Ovary (tissue), 3 donors: Measurements from ENCODE around the gene ADARB2.

Source experiments
- EP300 ChIP-seq: sonication (generic); formaldehyde crosslinking; IDR thresholded peaks from one replicate; pipeline ENCODE4 v1.6.1; 2017; ENCODE audit warnings: antibody characterized with exemption
- POLR2A ChIP-seq: fragments of 450-650 bp; IDR thresholded peaks from one replicate; pipeline ENCODE4 v1.6.1; 2017; ENCODE audit warnings: antibody characterized with exemption, mild to moderate bottlenecking, moderate library complexity
- TF ChIP-seq, protein P1 (sequence below), 3 donors: fragments of 450-650 bp in 2 of 3; fragments of 200-600 bp in 1 of 3; IDR thresholded peaks; one replicate each; pipeline versions ENCODE4 v1.5.1 to v1.8.0; 2016 to 2022; ENCODE audit warnings: antibody characterized with exemption in 3 of 3, mild to moderate bottlenecking in 1 of 3
- donor health status: DM: no; HTN: no; CAD: no.

- TF ChIP-seq POLR2A (no peak), EP300 (no peak)
- TF ChIP-seq, protein P1, sequence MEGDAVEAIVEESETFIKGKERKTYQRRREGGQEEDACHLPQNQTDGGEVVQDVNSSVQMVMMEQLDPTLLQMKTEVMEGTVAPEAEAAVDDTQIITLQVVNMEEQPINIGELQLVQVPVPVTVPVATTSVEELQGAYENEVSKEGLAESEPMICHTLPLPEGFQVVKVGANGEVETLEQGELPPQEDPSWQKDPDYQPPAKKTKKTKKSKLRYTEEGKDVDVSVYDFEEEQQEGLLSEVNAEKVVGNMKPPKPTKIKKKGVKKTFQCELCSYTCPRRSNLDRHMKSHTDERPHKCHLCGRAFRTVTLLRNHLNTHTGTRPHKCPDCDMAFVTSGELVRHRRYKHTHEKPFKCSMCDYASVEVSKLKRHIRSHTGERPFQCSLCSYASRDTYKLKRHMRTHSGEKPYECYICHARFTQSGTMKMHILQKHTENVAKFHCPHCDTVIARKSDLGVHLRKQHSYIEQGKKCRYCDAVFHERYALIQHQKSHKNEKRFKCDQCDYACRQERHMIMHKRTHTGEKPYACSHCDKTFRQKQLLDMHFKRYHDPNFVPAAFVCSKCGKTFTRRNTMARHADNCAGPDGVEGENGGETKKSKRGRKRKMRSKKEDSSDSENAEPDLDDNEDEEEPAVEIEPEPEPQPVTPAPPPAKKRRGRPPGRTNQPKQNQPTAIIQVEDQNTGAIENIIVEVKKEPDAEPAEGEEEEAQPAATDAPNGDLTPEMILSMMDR (IDR thresholded peaks at IDR 0.05): no peak
Observed at GRCh38 chr10:1400101-1401070, 336.9 kb downstream of the ADARB2 start.
